MM.1S (cell line): ENCODE data around the gene ACP6.

Experiments used
- EZH2 ChIP-seq: fragments of 300-600 bp; sonication (generic); optimal IDR thresholded peaks from 2 replicates; pipeline ENCODE3; 2017; ENCODE audit warnings: low read depth, mild to moderate bottlenecking, antibody characterized with exemption, low read length, mixed read lengths
- EZH2phosphoT487 ChIP-seq: fragments of 300-600 bp; sonication (generic); IDR thresholded peaks from 2 replicates; pipeline ENCODE4 v1.6.1; 2018; ENCODE audit warnings: antibody characterized with exemption, low read length
- TF ChIP-seq, protein P1 (sequence below): fragments of 300-600 bp; sonication (generic); IDR thresholded peaks from 2 replicates; pipeline ENCODE4 v1.5.1; 2016; ENCODE audit warnings: antibody characterized with exemption, low read length, mixed read lengths

DNA sequence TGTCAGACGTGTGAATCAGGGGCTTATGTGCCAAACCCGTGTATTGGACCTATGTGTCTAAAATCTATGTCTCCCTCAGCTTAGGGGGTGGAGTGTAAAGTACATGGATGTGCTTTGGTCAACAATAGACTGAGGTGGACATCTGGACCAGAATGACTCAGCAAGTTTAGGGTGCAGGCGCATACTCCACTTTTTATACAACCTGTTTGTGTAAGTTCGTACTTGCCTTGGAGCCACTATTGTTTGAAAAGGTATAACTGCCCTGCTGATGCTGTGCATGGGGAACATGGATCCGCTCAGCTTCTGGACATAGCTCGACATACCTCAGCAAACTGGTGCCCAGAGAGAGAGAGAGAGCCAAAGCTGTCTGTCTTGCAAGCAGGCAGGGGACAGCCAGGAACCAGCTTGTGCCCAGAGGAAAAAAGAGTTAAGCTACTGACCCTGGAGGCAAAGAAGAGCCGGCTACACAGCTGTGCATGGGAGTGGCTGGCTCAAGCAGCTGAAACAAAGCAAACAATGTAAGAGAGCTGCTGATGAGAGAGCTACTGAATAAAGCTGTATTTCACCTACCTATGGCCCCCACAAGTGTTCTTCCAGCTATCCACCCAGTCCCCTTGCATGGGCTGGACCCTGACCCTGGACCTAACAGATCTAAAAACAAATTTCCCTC, 48.8 kb upstream of the ACP6 start:
- no peak for TF ChIP-seq EZH2phosphoT487
- TF ChIP-seq, protein P1, sequence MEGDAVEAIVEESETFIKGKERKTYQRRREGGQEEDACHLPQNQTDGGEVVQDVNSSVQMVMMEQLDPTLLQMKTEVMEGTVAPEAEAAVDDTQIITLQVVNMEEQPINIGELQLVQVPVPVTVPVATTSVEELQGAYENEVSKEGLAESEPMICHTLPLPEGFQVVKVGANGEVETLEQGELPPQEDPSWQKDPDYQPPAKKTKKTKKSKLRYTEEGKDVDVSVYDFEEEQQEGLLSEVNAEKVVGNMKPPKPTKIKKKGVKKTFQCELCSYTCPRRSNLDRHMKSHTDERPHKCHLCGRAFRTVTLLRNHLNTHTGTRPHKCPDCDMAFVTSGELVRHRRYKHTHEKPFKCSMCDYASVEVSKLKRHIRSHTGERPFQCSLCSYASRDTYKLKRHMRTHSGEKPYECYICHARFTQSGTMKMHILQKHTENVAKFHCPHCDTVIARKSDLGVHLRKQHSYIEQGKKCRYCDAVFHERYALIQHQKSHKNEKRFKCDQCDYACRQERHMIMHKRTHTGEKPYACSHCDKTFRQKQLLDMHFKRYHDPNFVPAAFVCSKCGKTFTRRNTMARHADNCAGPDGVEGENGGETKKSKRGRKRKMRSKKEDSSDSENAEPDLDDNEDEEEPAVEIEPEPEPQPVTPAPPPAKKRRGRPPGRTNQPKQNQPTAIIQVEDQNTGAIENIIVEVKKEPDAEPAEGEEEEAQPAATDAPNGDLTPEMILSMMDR: no peak
- TF ChIP-seq EZH2: no peak
